Transverse colon (tissue), 4 donors: ENCODE measurements around the gene CADM1.

ENCODE experiments used
- POLR2A ChIP-seq: fragments of 450-650 bp; IDR thresholded peaks from one replicate; pipeline ENCODE4 v1.6.1; 2016; ENCODE audit warnings: antibody characterized with exemption, mild to moderate bottlenecking, moderate library complexity
- POLR2AphosphoS5 ChIP-seq, 3 donors: sonication (generic); formaldehyde crosslinking; IDR thresholded peaks; one replicate each; pipeline ENCODE4 v1.6.1; 2016; ENCODE audit warnings: antibody characterized with exemption in 3 of 3
- TF ChIP-seq, protein P1 (sequence below), 5 experiments: fragments of 200-600 bp in 3 of 5; fragments of 450-650 bp in 2 of 5; sonication (generic) in 3 of 5; IDR thresholded peaks; 1 replicate in 2 of 5; 2 replicates in 3 of 5; pipeline ENCODE4 v1.5.1; 2016 to 2017; ENCODE audit warnings: antibody characterized with exemption in 5 of 5, inconsistent platforms in 3 of 5, mild to moderate bottlenecking in 2 of 5, moderate library complexity in 1 of 5

DNA sequence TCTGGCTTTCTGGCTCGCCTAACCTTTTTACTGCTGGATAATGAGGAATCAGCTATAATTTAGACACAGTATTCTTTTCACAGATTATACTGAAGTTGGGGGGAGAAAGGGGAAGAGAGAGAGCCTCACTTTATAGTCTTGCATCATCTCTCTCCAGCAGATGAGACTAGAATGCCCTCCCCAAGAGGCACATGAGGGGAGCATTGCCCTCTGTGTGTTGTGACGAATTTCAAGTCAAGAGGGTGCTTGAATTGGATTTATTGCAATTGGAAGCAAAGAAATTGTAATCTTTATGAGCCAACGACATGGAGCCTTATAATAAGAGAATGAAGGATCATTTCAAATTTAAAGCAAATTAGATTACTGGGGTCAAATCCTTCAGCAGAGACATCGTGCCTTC lies 17.6 kb upstream of the CADM1 start:
- TF ChIP-seq POLR2A: no peak
- TF ChIP-seq, protein P1, sequence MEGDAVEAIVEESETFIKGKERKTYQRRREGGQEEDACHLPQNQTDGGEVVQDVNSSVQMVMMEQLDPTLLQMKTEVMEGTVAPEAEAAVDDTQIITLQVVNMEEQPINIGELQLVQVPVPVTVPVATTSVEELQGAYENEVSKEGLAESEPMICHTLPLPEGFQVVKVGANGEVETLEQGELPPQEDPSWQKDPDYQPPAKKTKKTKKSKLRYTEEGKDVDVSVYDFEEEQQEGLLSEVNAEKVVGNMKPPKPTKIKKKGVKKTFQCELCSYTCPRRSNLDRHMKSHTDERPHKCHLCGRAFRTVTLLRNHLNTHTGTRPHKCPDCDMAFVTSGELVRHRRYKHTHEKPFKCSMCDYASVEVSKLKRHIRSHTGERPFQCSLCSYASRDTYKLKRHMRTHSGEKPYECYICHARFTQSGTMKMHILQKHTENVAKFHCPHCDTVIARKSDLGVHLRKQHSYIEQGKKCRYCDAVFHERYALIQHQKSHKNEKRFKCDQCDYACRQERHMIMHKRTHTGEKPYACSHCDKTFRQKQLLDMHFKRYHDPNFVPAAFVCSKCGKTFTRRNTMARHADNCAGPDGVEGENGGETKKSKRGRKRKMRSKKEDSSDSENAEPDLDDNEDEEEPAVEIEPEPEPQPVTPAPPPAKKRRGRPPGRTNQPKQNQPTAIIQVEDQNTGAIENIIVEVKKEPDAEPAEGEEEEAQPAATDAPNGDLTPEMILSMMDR (IDR thresholded peaks at IDR 0.05): no peak
- no peak for TF ChIP-seq POLR2AphosphoS5 (IDR thresholded peaks at IDR 0.05)
